GM12873 (cell line): ENCODE results near the gene EEPD1.

Source experiments
- TF ChIP-seq, protein P1 (sequence below): IDR thresholded peaks from 2 replicates; pipeline ENCODE4 v1.5.1; 2012; ENCODE audit warnings: low read depth, mild to moderate bottlenecking, moderate library complexity, low read length, control low read depth; ENCODE audit not compliant: insufficient read depth; ENCODE audit errors: missing control alignments

EEPD1 gene

DNA sequence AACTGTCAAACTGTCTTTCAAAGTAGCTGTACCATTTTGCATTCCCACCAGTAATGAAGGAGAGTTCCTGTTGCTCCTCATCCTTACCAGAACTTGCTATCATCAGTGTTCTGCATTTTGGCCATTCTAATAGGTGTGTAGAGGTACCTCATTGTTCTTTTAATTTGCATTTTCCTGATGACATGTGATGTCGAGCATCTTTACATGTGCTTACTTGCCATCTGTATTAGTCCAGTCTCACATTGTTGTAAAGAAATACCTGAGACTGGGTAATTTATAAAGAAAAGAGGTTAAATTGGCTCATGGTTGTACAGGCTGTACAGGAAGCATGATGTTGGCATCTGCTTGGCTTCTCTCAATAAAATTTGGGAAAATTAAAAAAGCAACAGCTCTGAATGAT lies 38.7 kb upstream of the EEPD1 start:
- TF ChIP-seq, protein P1, sequence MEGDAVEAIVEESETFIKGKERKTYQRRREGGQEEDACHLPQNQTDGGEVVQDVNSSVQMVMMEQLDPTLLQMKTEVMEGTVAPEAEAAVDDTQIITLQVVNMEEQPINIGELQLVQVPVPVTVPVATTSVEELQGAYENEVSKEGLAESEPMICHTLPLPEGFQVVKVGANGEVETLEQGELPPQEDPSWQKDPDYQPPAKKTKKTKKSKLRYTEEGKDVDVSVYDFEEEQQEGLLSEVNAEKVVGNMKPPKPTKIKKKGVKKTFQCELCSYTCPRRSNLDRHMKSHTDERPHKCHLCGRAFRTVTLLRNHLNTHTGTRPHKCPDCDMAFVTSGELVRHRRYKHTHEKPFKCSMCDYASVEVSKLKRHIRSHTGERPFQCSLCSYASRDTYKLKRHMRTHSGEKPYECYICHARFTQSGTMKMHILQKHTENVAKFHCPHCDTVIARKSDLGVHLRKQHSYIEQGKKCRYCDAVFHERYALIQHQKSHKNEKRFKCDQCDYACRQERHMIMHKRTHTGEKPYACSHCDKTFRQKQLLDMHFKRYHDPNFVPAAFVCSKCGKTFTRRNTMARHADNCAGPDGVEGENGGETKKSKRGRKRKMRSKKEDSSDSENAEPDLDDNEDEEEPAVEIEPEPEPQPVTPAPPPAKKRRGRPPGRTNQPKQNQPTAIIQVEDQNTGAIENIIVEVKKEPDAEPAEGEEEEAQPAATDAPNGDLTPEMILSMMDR = no peak

DNA sequence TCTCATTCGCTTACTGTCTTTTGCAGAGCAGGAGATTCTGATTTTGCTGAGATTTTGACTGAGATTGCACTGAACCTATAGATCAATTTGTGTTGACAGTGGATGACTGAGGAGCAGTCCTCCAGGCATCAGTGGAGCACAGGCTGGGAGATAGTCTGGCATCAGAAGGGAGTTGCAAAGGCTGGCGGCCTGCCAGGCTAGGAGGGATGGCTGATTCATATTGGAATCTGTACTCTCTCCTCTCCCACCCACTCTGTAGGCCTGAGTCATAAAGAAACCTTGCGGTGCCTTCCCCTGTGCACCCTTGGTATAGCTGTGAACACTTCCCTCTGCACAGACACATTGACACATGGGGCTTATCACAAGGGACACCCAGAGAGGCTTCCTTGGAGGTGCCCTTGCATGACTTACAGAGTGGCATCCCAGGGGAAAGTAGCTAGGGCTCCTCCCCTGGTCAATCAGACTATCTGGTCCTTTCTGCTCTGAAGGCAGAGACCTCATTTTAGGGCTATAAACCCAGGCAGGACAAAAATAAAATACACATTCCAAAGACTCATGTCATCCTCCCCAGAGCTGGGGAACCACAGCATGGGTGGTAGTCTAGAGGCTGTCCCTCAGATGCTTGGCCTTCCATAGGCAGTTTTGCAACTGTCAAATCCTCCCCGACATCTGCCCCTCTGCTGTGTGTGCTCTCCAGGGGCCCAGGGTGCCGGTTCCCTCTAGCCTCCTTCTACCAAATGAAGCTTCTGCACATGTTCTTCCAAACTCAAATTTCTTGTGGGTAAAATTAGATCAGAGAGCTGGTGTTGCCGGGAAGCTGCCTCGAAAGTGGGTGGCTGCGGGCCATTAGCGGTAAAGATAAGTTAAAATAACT lies 37.4 kb upstream of the EEPD1 start:
- TF ChIP-seq, protein P1 = no peak

DNA sequence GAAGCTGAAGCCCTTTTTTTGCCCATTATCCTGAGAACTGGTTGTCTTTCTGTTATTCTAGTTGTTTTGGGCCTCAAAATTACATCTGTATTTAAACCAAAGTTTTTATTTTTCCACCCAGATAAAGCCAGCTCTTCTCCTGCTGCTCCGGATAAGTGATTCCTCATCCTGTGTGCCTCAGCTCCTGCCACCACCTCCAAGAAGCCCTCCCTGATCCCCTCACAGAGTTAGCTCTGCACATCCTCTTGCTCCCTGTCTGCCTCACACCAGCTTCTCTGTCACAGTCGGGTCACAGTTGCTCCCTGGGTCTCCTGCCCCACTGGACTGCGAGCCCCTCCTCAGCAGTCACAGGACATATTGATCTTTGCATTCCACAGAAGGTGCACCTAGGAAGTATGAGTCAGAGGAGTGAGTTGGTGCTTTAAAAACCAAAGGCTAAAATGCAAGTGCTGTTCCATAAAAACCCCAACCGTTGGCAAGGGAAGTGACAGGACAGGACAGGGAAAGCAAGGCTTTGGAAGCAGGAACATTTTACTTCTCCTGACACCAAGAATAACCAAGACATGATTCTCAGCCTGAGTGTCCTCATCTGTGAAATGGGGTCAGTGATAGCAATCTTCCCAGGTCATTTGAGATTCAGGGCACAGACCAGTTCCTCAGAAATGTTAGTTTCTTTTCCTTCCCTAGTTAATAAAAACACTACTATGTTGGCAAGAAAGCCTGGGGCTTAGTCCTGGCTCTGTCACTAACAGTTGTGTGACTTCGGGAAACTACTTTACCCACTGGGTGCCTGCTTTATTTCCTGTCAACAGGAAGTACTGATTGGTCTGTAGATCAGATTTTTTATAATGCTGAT lies 36.5 kb upstream of the EEPD1 start:
- TF ChIP-seq, protein P1 = no peak

DNA sequence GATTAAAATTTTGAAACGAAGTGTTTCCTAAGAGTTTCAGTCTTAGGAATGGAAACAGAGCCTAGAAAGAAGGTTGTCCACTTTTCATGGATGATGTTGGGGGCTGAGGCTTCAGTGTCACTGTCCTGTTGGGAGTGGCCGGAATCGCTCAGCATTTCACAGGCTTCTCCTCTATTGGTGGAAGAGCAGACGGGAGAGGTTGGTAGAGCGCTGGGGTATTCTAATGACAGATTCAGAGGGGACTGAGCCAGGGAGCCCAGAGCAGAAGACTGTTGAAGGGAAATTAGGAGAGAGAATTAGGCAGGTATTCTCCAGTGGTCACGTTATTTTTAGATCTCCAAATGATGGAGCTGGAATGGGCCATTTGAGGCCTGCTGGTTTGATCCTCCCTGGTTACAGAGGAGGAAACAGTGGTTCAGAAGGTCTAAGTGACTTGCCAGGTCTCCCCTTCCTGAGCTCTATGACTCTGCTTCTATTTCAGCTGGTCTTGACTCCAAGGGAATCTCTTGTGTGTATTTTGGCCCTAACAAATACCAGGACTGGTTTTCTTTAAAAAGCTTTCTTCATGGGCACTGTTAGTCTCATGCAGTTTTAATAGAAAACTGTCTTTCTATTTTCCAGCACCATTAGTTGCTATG lies 35.7 kb upstream of the EEPD1 start:
- TF ChIP-seq, protein P1 = no peak

DNA sequence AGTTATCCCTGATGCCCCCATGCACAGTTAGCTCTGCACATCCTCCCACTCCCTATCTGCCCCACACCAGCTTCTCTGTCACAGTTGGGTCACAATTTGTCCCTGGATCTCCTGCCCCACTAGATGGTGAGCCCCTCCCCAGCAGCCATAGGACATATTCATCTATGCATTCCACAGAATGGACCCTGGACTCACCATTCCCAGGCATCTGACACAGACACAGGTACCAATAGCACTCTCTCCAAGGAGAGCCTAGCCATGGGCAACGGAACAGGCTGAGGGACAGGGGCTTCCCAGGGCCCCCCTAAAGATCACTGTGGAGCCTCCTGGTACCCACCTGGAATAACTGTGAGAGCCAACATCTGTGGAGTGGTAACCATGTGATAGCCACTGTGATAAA lies 34.7 kb upstream of the EEPD1 start:
- TF ChIP-seq, protein P1 = no peak

DNA sequence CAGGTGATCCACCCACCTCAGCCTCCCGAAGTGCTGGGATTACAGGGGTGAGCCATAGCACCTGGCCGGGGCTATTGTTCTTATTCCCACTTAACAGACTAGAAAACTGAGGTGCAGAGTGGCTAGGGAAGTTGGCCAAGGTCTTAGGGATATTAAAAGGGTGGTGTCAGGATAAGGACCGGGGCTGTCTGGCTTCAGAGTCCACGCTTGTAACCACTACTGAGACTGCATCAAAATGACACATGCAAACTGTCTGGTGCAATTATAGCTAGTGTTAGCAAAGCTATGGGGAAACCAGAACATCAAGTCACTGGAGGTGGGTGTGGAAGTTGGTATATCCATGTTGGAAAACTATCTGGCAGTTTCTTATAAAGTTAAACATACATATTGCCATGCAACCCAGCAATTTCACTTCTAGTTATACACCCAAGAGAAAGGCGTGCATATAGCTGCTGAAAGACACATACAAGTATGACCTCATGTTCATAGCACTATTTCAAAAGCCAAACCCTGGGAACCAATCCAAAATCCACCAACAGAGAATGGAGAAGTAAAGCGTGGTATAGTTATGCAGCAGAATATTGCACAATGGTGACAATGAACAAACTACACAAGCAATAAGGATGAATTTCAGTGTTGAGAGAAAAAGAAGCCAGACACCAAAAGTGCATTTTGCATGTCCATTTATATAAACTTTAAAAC lies 33.9 kb upstream of the EEPD1 start:
- TF ChIP-seq, protein P1 = no peak
